GM12892 (cell line): ENCODE measurements around the gene EXD3.

Experiments used
- POLR2A ChIP-seq: IDR thresholded peaks from 2 replicates; pipeline ENCODE4 v1.6.1; 2011; ENCODE audit warnings: low read depth, low read length, control low read depth
- POLR2AphosphoS5 ChIP-seq: IDR thresholded peaks from 2 replicates; pipeline ENCODE4 v1.6.1; 2011; ENCODE audit warnings: low read depth, low read length, control low read depth
- TAF1 ChIP-seq: IDR thresholded peaks from 2 replicates; pipeline ENCODE4 v1.6.1; 2011; ENCODE audit warnings: low read depth, mild to moderate bottlenecking, control low read depth, low read length, borderline replicate concordance

DNA sequence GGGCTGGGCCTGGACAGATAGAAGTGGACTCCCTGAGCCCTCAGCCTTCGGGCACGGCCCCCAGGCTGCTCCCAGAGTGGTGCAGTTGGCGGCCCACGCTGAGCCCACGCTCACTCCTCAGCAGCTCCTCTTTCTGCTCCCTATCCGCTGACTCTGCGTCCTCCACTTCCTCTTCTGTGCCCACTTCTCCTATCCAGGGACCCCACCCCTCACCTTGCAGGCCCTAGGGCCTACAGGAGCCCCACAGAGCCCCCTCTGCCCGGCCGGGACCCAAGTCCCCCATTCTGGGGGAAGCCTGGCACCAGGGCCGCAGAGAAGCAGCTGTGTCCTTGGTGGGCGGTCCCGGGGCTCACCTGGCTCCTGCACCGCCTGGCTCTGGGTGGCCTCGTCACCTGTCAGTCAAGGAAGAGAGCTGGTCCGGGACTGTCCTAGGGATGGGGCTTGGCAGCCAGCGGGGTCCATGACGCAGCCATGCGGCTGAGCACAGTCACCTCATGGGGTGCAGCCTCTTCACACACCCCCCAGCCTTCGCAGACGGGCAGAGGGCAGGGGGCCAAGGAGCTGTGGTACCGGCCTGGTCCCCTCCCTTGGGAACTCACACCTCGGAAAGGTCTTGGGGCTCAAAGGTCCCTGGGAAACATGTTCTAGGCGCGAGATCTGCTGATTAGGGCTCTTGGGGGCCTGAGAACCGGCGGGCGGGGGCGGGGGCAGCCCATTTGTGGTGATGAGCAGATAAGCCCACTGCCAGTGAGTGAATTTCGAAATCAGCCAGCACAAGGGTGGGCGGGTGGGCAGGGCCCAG is 115.5 kb downstream of the EXD3 start:
- TF ChIP-seq POLR2AphosphoS5 = no peak
- TF ChIP-seq POLR2A = no peak
- TF ChIP-seq TAF1 = no peak
